HG03066 (cell line): Measurements from ENCODE around the gene DNAH17.

Experiments
- ATAC-seq: cut with Tn5 transposase; IDR thresholded peaks from one replicate; pipeline ENCODE4 v1.9.1; 2021; ENCODE audit warnings: low read depth; ENCODE audit not compliant: unreplicated experiment

DNAH17 gene

GRCh38 chr17:78399693-78400144, 177.5 kb downstream of the DNAH17 start:
- ATAC-seq = no peak

GRCh38 chr17:78399028-78399692, 178.0 kb downstream of the DNAH17 start:
- ATAC-seq = no peak

GRCh38 chr17:78398390-78398789, 178.8 kb downstream of the DNAH17 start:
- no peak for ATAC-seq

- ATAC-seq = no peak
Measured at GRCh38 chr17:78397681-78398101, 179.5 kb downstream of the DNAH17 start.

- no peak for ATAC-seq
Measured at GRCh38 chr17:78396441-78397337, 180.5 kb downstream of the DNAH17 start.

- ATAC-seq = no peak
Measured at GRCh38 chr17:78395155-78395554, 182.0 kb downstream of the DNAH17 start.

- ATAC-seq = no peak
Measured at GRCh38 chr17:78394209-78394608, 183.0 kb downstream of the DNAH17 start.

- no peak for ATAC-seq
Measured at GRCh38 chr17:78393575-78393974, 183.6 kb downstream of the DNAH17 start.

- no peak for ATAC-seq
Measured at GRCh38 chr17:78392295-78392694, 184.9 kb downstream of the DNAH17 start.

- ATAC-seq = no peak
Measured at GRCh38 chr17:78391843-78392242, 185.4 kb downstream of the DNAH17 start.

- ATAC-seq = no peak
Measured at GRCh38 chr17:78391051-78391431, 186.2 kb downstream of the DNAH17 start.

- no peak for ATAC-seq
Measured at GRCh38 chr17:78390241-78391050, 186.8 kb downstream of the DNAH17 start.

- ATAC-seq = no peak
Measured at GRCh38 chr17:78387977-78388941, 188.9 kb downstream of the DNAH17 start.

GRCh38 chr17:78384479-78385175, 192.6 kb downstream of the DNAH17 start:
- peak; percentile 11 for ATAC-seq

GRCh38 chr17:78383725-78384471, 193.3 kb downstream of the DNAH17 start:
- ATAC-seq = peak; percentile 36

GRCh38 chr17:78381601-78382232, 195.5 kb downstream of the DNAH17 start:
- ATAC-seq = no peak

- ATAC-seq = no peak
Measured at GRCh38 chr17:78380370-78380769, 196.8 kb downstream of the DNAH17 start.

- no peak for ATAC-seq
Measured at GRCh38 chr17:78379131-78379491, 198.1 kb downstream of the DNAH17 start.
